NT2/D1 (cell line): ENCODE data around the gene LRRC8B.

Experiments used
- DNase-seq: peaks from one replicate; pipeline ENCODE4 v3.0.0-alpha.2; 2011; ENCODE audit warnings: low read depth, low spot score
- H3K27me3 ChIP-seq: 2 replicates; pipeline ENCODE4 v1.6.0; 2011; ENCODE audit warnings: mild to moderate bottlenecking; ENCODE audit not compliant: insufficient read length, insufficient read depth
- H3K36me3 ChIP-seq: 2 replicates; pipeline ENCODE4 v1.6.1; 2011; ENCODE audit warnings: mild to moderate bottlenecking, low read length, mixed read lengths; ENCODE audit not compliant: insufficient read depth, insufficient read length
- H3K4me1 ChIP-seq: 2 replicates; pipeline ENCODE4 v1.5.1; 2011; ENCODE audit not compliant: insufficient read depth, insufficient read length
- H3K4me3 ChIP-seq: 2 replicates; pipeline ENCODE4 v1.5.1; 2011; ENCODE audit warnings: low read depth; ENCODE audit not compliant: insufficient read length
- H3K9ac ChIP-seq: 2 replicates; pipeline ENCODE4 v1.6.0; 2011; ENCODE audit warnings: low read depth; ENCODE audit not compliant: insufficient read length
- H3K9me3 ChIP-seq: 2 replicates; pipeline ENCODE4 v1.5.1; 2011; ENCODE audit warnings: mild to moderate bottlenecking, low read length; ENCODE audit not compliant: insufficient read depth
- SUZ12 ChIP-seq: IDR thresholded peaks from 2 replicates; pipeline ENCODE4 v1.6.1; 2011; ENCODE audit not compliant: insufficient read length, insufficient read depth; ENCODE audit errors: extremely low read depth
- YY1 ChIP-seq: IDR thresholded peaks from 2 replicates; pipeline ENCODE4 v1.6.1; 2011; ENCODE audit not compliant: insufficient read length, insufficient read depth
- ZNF274 ChIP-seq: IDR thresholded peaks from 2 replicates; pipeline ENCODE4 v1.6.1; 2011; ENCODE audit warnings: mild to moderate bottlenecking, low read depth, low read length

LRRC8B gene

DNA sequence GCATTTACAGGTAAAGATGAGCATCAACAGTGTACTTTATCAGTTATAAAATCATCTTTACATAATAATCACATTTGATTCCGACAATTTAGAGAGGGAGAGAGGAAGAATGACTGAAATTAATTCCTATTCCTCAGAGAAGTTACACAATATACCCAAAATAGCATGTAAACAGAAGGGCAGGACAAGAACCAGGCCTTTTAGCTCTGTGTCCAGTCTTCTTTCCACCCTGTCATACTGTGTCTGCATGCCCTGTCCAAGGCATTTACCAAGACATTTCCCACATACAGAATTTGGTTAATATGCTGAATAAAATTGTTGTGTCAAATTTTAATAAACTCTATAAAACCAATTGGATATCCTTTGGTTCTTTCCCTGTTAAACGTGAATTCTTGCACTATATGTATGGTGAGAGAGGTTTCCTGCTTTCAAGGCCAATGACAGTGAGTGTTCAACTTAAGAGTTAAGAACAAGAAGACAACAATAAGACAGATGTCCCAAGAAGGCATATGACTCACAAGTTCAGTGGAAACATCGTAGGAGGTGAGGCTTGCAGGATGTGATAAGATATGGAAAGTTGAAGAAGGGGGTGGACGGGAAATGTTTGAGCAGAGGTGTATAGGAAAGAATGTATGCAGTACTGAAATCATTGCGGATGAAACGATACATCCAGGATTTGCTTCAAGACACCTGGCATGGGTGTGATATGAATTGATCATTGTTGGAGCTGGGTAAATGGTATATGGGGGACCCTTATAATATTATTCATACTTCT is 20.8 kb downstream of the LRRC8B start:
- H3K36me3 ChIP-seq, result no peaks in the 10 kb centered on the region
- no peak for DNase-seq
- TF ChIP-seq YY1 (no peak), ZNF274 (no peak)
- no peaks in the 10 kb centered on the region for H3K27me3 ChIP-seq
- H3K9me3 ChIP-seq, result no peaks in the 10 kb centered on the region
- H3K4me3 ChIP-seq, result no peak overlapping the region
- H3K9ac ChIP-seq, result no peak overlapping the region
- no peaks in the 10 kb centered on the region for H3K4me1 ChIP-seq

DNA sequence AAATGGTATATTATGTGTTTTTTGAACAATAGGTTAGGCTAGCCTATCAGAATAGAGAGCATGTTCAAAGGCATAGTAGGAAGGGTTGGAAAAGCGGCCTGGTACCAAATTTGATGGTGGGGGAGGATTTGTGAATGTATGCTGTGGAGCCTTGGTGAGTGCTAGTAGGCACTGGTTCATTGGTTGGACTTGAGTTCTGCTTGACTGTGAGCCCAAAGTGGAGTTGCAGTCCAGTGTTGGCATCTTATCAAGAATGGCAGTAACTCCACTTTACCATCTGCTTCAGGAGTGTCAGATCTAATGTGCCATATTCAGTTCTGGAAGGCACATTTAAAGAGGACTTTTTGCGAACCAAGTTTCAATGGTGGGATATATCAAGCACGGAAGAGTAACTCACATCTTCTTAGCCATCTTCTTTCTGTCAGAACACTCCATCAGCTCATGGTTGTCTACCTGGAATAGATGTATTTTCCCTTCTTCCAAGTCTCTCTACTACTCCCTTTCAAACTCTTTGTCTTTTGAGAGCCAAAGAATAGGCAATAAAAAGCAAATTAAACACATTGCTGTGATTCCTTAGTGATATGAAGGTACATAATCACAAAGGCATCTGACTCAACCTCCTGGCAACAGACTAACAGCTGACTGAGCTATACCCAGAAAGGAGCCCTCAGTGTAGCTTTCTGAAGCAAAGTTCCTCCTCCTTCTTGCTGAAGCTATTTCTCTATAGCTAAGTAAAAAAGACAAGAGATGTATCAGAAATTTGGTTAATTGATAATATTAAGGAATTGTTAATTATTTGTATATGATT is 21.7 kb downstream of the LRRC8B start:
- Histone ChIP-seq H3K9ac (no peak overlapping the region), H3K27me3 (no peaks in the 10 kb centered on the region), H3K4me1 (no peaks in the 10 kb centered on the region), H3K9me3 (no peaks in the 10 kb centered on the region), H3K4me3 (no peak overlapping the region), H3K36me3 (no peaks in the 10 kb centered on the region)
- DNase-seq, result no peak
- TF ChIP-seq SUZ12, result no peak
- no peak for TF ChIP-seq ZNF274
- TF ChIP-seq YY1, result no peak

DNA sequence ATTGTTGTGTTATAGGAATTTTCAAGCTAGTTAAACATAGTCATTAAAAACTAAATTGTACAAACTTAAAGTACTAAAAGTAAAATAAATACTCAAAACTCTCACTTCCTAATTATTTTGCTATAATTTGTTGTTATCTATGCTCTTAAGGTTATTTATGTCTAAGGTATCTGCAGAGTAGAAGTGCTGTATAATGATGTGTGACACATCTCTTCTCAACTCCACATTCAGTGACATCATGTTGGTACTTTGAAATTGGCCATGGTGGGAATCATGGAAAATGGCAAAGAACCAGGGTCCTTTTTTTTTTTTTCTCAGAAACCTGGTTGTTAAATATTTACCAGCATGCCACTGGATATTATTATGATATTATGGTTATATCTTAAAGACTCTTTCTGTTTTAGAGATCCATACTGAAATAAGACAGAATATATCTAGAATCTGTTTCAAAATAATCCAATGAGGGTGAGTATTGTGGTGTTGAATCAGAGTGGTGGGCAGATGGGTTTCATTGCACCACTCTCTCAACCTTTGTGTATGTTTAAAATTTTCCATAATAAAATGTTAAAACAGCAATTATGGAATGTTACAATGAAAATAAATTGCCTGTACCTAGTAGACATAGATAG is 22.4 kb downstream of the LRRC8B start:
- Histone ChIP-seq H3K4me1 (no peaks in the 10 kb centered on the region), H3K9ac (no peak overlapping the region), H3K36me3 (no peaks in the 10 kb centered on the region), H3K4me3 (no peak overlapping the region), H3K27me3 (no peaks in the 10 kb centered on the region), H3K9me3 (no peaks in the 10 kb centered on the region)
- no peak for TF ChIP-seq SUZ12
- no peak for TF ChIP-seq YY1
- TF ChIP-seq ZNF274, result no peak
- no peak for DNase-seq

DNA sequence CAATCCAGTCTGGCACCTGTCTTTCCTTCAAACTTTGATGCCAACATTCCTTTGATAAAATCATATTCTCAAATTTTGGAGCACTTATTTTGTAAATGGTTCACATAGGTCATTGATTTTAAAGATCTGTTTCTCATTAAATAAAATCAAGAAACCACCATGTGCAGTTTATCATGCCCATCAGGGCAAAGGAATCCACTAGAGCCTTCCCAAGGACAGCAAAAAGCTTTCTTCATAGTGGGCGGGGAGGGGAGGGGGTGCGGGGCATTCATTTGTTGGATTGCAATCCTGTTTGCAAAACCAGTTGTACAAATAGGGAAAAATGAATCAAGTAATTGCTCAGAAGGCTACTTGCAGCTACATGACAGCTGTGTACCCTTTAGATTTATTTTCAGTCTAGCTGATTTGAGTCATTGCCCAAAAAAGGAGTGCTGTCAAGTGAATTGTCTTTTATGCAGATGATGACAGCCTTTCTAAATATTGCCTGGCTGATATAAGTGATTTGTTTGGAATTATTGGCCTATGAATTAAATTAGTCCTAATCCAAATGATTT is 23.0 kb downstream of the LRRC8B start:
- Histone ChIP-seq H3K9ac (no peak overlapping the region), H3K27me3 (no peaks in the 10 kb centered on the region), H3K9me3 (no peaks in the 10 kb centered on the region), H3K36me3 (no peaks in the 10 kb centered on the region), H3K4me3 (no peak overlapping the region), H3K4me1 (no peaks in the 10 kb centered on the region)
- DNase-seq, result no peak
- TF ChIP-seq ZNF274 (no peak), YY1 (no peak), SUZ12 (no peak)

DNA sequence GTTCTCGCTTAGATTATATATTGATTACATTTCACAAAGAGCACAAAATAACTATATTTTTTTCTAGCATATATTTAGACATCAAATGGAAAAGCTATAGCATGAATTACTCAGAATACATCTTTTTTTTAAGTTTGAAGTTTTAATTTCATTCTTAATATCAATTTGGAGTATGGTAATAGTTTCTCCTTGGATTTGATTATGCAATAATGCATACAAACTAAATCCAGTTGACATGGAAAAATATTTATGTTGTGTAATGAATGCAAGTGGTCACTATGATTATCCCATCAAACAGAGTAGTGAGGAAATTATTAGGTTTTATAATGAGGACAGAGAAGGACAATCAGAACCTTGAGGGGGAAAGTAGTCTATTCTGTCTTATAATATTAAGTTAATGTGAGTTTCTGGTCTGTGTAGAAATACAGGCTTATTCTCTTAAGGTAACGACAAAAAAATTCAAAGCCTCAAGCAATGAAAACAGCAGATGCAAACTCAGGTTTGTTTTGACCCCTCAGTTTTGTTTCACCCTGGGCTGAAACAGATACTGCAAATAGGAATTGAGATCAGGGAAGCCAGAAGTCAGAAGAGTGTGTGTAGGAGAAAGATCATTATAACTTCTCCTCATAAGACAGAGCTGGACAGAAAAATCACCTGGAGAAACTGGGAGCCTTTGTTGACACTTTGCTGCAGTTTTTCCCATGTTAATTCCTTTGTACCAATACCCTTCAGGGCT is 23.7 kb downstream of the LRRC8B start:
- TF ChIP-seq ZNF274, result no peak
- TF ChIP-seq SUZ12, result no peak
- TF ChIP-seq YY1, result no peak
- DNase-seq, result no peak
- H3K4me1 ChIP-seq, result no peaks in the 10 kb centered on the region
- H3K9me3 ChIP-seq, result no peaks in the 10 kb centered on the region
- no peak overlapping the region for H3K9ac ChIP-seq
- H3K27me3 ChIP-seq, result no peaks in the 10 kb centered on the region
- H3K4me3 ChIP-seq, result no peak overlapping the region
- no peaks in the 10 kb centered on the region for H3K36me3 ChIP-seq

DNA sequence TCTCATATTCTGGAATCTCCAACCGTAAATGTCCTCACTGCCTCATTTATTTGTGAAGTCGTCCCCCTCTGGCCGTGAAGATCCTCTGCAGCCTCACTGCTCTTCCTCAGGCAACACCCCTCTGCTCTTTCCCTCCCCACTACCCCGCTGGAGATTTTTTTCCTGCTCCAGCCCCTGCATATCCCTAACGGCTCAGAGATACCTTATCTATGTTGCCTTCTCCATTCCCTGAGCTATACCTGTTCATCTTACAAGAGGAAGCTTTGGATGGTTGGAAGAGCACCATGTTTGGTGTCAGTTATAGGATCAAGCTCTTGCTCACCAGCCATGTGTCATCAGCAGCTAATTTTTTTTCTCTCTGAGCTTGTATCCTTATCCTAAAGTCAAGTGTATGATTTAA is 26.4 kb downstream of the LRRC8B start:
- Histone ChIP-seq H3K9me3 (no peaks in the 10 kb centered on the region), H3K27me3 (no peaks in the 10 kb centered on the region), H3K4me3 (no peak overlapping the region), H3K36me3 (no peaks in the 10 kb centered on the region), H3K9ac (no peak overlapping the region), H3K4me1 (no peaks in the 10 kb centered on the region)
- TF ChIP-seq ZNF274 (no peak), SUZ12 (no peak), YY1 (no peak)
- no peak for DNase-seq
